Measurements from ENCODE around the gene NOP9.
A peak's percentile ranks its signal among the peaks of the same experiment; 100 is the strongest.

The NOP9 gene

GRCh38 chr14:24267516-24267915 lies 32.1 kb upstream of the NOP9 start:
- H3K36me3 ChIP-seq (ENCODE audit: control insufficient read depth, low read depth, low read length), result peaks cover 9% of the 10 kb centered on the region
- H3K4me1 ChIP-seq (ENCODE audit: control insufficient read depth, low read depth, low read length), result no peaks in the 10 kb centered on the region
- no peak overlapping the region for H3K4me3 ChIP-seq (ENCODE audit: low read length)

GRCh38 chr14:24268225-24268624 lies 31.4 kb upstream of the NOP9 start:
- peaks cover 9% of the 10 kb centered on the region for H3K36me3 ChIP-seq (ENCODE audit: control insufficient read depth, low read depth, low read length)
- H3K4me1 ChIP-seq (ENCODE audit: control insufficient read depth, low read depth, low read length), result no peaks in the 10 kb centered on the region
- no peaks in the 10 kb centered on the region for H3K27me3 ChIP-seq (ENCODE audit: control insufficient read depth, insufficient read depth, low read length)
- no peaks in the 10 kb centered on the region for H3K9me3 ChIP-seq (ENCODE audit: control insufficient read depth, low read depth, low read length)
- no peak overlapping the region for H3K27ac ChIP-seq (ENCODE audit: low read length)
- no peak overlapping the region for H3K4me3 ChIP-seq (ENCODE audit: low read length)
- no peak overlapping the region for H3K9ac ChIP-seq (ENCODE audit: low read length)

More at GRCh38 chr14:24267516-24267915, 32.1 kb upstream of the NOP9 start:
- Histone ChIP-seq H3K9ac (ENCODE audit: low read length) (no peak overlapping the region), H3K27ac (ENCODE audit: low read length) (no peak overlapping the region), H3K27me3 (ENCODE audit: control insufficient read depth, insufficient read depth, low read length) (no peaks in the 10 kb centered on the region), H3K9me3 (ENCODE audit: control insufficient read depth, low read depth, low read length) (no peaks in the 10 kb centered on the region)

GRCh38 chr14:24269368-24269767 lies 30.3 kb upstream of the NOP9 start:
- H3K9me3 ChIP-seq (ENCODE audit: control insufficient read depth, low read depth, low read length), result no peaks in the 10 kb centered on the region
- H3K27ac ChIP-seq (ENCODE audit: low read length), result no peak overlapping the region
- no peaks in the 10 kb centered on the region for H3K4me1 ChIP-seq (ENCODE audit: control insufficient read depth, low read depth, low read length)

GRCh38 chr14:24269910-24270536 lies 29.6 kb upstream of the NOP9 start:
- H3K4me3 ChIP-seq (ENCODE audit: low read length), result no peak overlapping the region
- no peaks in the 10 kb centered on the region for H3K4me1 ChIP-seq (ENCODE audit: control insufficient read depth, low read depth, low read length)

More at GRCh38 chr14:24269368-24269767, 30.3 kb upstream of the NOP9 start:
- H3K9ac ChIP-seq (ENCODE audit: low read length), result no peak overlapping the region
- no peak overlapping the region for H3K4me3 ChIP-seq (ENCODE audit: low read length)
- no peaks in the 10 kb centered on the region for H3K27me3 ChIP-seq (ENCODE audit: control insufficient read depth, insufficient read depth, low read length)
- peaks cover 9% of the 10 kb centered on the region for H3K36me3 ChIP-seq (ENCODE audit: control insufficient read depth, low read depth, low read length)

GRCh38 chr14:24270537-24271133 lies 29.0 kb upstream of the NOP9 start:
- Histone ChIP-seq H3K4me1 (ENCODE audit: control insufficient read depth, low read depth, low read length) (no peaks in the 10 kb centered on the region), H3K27me3 (ENCODE audit: control insufficient read depth, insufficient read depth, low read length) (no peaks in the 10 kb centered on the region), H3K4me3 (ENCODE audit: low read length) (peak overlapping the region; percentile 95), H3K27ac (ENCODE audit: low read length) (peak overlapping the region; percentile 89), H3K9me3 (ENCODE audit: control insufficient read depth, low read depth, low read length) (no peaks in the 10 kb centered on the region), H3K9ac (ENCODE audit: low read length) (peak overlapping the region; percentile 95), H3K36me3 (ENCODE audit: control insufficient read depth, low read depth, low read length) (peaks cover 9% of the 10 kb centered on the region)

More at GRCh38 chr14:24269910-24270536, 29.6 kb upstream of the NOP9 start:
- Histone ChIP-seq H3K27me3 (ENCODE audit: control insufficient read depth, insufficient read depth, low read length) (no peaks in the 10 kb centered on the region), H3K36me3 (ENCODE audit: control insufficient read depth, low read depth, low read length) (peaks cover 9% of the 10 kb centered on the region), H3K9ac (ENCODE audit: low read length) (no peak overlapping the region), H3K27ac (ENCODE audit: low read length) (no peak overlapping the region), H3K9me3 (ENCODE audit: control insufficient read depth, low read depth, low read length) (no peaks in the 10 kb centered on the region)

GRCh38 chr14:24271134-24271833 lies 28.4 kb upstream of the NOP9 start, which contains the start of gene RABGGTA:
Gene RABGGTA, minus strand, starts transcription at chr14:24271597. Its CDS starts 482 bp downstream, at chr14:24271115.
- Histone ChIP-seq H3K36me3 (ENCODE audit: control insufficient read depth, low read depth, low read length) (peaks cover 9% of the 10 kb centered on the region), H3K27ac (ENCODE audit: low read length) (peak within 1 kb of the TSS; percentile 89), H3K4me1 (ENCODE audit: control insufficient read depth, low read depth, low read length) (no peaks in the 10 kb centered on the region), H3K9ac (ENCODE audit: low read length) (peak within 1 kb of the TSS; percentile 95), H3K27me3 (ENCODE audit: control insufficient read depth, insufficient read depth, low read length) (no peaks in the 10 kb centered on the region), H3K4me3 (ENCODE audit: low read length) (peak within 1 kb of the TSS; percentile 95), H3K9me3 (ENCODE audit: control insufficient read depth, low read depth, low read length) (no peaks in the 10 kb centered on the region)

GRCh38 chr14:24271834-24272263 lies 27.8 kb upstream of the NOP9 start:
- Histone ChIP-seq H3K36me3 (ENCODE audit: control insufficient read depth, low read depth, low read length) (peaks cover 4% of the 10 kb centered on the region), H3K9ac (ENCODE audit: low read length) (peak overlapping the region; percentile 95), H3K4me1 (ENCODE audit: control insufficient read depth, low read depth, low read length) (no peaks in the 10 kb centered on the region), H3K4me3 (ENCODE audit: low read length) (peak overlapping the region; percentile 95), H3K27ac (ENCODE audit: low read length) (no peak overlapping the region), H3K9me3 (ENCODE audit: control insufficient read depth, low read depth, low read length) (no peaks in the 10 kb centered on the region), H3K27me3 (ENCODE audit: control insufficient read depth, insufficient read depth, low read length) (no peaks in the 10 kb centered on the region)

- Histone ChIP-seq H3K9ac (ENCODE audit: low read length) (no peak overlapping the region), H3K27ac (ENCODE audit: low read length) (no peak overlapping the region), H3K4me3 (ENCODE audit: low read length) (no peak overlapping the region), H3K4me1 (ENCODE audit: control insufficient read depth, low read depth, low read length) (no peaks in the 10 kb centered on the region), H3K9me3 (ENCODE audit: control insufficient read depth, low read depth, low read length) (no peaks in the 10 kb centered on the region), H3K27me3 (ENCODE audit: control insufficient read depth, insufficient read depth, low read length) (no peaks in the 10 kb centered on the region), H3K36me3 (ENCODE audit: control insufficient read depth, low read depth, low read length) (no peaks in the 10 kb centered on the region)
These were observed 27.2 kb upstream of the NOP9 start for GRCh38 chr14:24272467-24272866.

- H3K27me3 ChIP-seq (ENCODE audit: control insufficient read depth, insufficient read depth, low read length), result no peaks in the 10 kb centered on the region
- H3K4me3 ChIP-seq (ENCODE audit: low read length), result no peak overlapping the region
- H3K9me3 ChIP-seq (ENCODE audit: control insufficient read depth, low read depth, low read length), result no peaks in the 10 kb centered on the region
- no peaks in the 10 kb centered on the region for H3K4me1 ChIP-seq (ENCODE audit: control insufficient read depth, low read depth, low read length)
- H3K9ac ChIP-seq (ENCODE audit: low read length), result no peak overlapping the region
- no peaks in the 10 kb centered on the region for H3K36me3 ChIP-seq (ENCODE audit: control insufficient read depth, low read depth, low read length)
- H3K27ac ChIP-seq (ENCODE audit: low read length), result no peak overlapping the region
These were observed 26.1 kb upstream of the NOP9 start for GRCh38 chr14:24273422-24273998.

GRCh38 chr14:24274101-24274543 lies 25.5 kb upstream of the NOP9 start:
- no peak overlapping the region for H3K4me3 ChIP-seq (ENCODE audit: low read length)
- H3K27ac ChIP-seq (ENCODE audit: low read length), result no peak overlapping the region
- H3K4me1 ChIP-seq (ENCODE audit: control insufficient read depth, low read depth, low read length), result no peaks in the 10 kb centered on the region
- no peak overlapping the region for H3K9ac ChIP-seq (ENCODE audit: low read length)
- no peaks in the 10 kb centered on the region for H3K27me3 ChIP-seq (ENCODE audit: control insufficient read depth, insufficient read depth, low read length)
- no peaks in the 10 kb centered on the region for H3K9me3 ChIP-seq (ENCODE audit: control insufficient read depth, low read depth, low read length)
- H3K36me3 ChIP-seq (ENCODE audit: control insufficient read depth, low read depth, low read length), result no peaks in the 10 kb centered on the region

GRCh38 chr14:24277071-24277470 lies 22.6 kb upstream of the NOP9 start:
- Histone ChIP-seq H3K4me1 (ENCODE audit: control insufficient read depth, low read depth, low read length) (no peaks in the 10 kb centered on the region), H3K36me3 (ENCODE audit: control insufficient read depth, low read depth, low read length) (no peaks in the 10 kb centered on the region), H3K27ac (ENCODE audit: low read length) (no peak overlapping the region), H3K4me3 (ENCODE audit: low read length) (no peak overlapping the region), H3K27me3 (ENCODE audit: control insufficient read depth, insufficient read depth, low read length) (no peaks in the 10 kb centered on the region), H3K9me3 (ENCODE audit: control insufficient read depth, low read depth, low read length) (no peaks in the 10 kb centered on the region), H3K9ac (ENCODE audit: low read length) (no peak overlapping the region)
